Measurements from ENCODE around the gene CLEC2D.
"Not testable (repeated sequence)": the region's sequence is repeated elsewhere in the genome, so short reads cannot be mapped to it uniquely, and the experiment has no call there.

The CLEC2D gene

DNA sequence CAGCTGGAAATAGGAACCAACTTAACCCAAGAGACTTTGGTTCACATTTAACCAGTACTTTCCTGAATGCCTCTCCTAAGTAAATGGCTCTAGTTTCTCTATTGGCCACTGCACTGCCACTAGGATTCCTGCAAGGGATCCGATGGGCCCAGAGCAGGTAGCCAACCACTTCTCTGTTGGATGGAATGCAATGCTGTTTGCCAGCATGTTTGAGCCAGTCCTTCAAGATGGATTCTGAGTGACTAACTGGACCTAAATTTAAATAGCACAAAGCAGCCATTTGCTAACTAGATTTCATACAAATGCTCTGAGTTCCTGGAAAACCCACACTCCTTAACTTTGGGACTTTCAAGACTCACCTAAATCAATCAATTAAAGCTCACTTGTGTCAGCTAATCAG lies 9.5 kb upstream of the CLEC2D start:
- DNase-seq, result no peak

DNA sequence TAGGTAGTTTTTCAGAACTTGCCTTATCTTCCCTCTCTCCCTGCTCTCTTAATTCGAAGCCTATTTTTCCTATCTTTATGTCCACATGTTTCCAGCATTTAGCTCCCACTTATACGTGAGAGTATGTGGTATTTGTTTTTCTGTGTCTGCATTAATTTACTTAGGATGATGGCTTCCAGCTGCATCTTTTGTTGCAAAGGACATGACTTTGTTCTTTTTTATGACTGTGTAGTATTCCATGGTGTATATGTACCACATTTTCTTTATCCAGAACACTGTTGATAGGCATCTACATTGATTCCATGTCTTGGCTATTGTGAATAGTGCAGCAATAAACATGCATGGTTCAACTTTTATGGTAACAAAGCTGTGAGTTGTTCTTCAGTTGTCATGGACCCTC lies 7.8 kb upstream of the CLEC2D start:
- no peak for DNase-seq

DNA sequence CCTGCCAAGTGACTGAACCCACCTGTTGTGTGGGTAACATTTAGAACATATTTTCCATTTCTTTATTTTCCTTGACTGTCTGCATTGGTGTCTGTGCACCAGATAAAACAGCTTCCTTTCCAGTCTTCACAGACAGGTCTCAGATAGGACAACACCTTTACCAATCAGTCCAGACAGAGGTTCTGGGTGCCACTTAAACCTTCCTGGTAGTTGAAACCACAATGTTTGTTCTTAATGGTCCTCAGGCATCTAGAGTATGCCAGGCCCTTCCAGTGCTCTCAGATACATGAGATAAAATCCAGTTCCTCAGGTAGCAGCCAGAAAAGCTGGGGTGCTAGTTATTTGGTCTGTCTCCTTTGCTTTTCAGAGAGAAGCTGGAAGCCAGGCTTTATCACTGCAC lies 7.0 kb upstream of the CLEC2D start:
- no peak for DNase-seq

DNA sequence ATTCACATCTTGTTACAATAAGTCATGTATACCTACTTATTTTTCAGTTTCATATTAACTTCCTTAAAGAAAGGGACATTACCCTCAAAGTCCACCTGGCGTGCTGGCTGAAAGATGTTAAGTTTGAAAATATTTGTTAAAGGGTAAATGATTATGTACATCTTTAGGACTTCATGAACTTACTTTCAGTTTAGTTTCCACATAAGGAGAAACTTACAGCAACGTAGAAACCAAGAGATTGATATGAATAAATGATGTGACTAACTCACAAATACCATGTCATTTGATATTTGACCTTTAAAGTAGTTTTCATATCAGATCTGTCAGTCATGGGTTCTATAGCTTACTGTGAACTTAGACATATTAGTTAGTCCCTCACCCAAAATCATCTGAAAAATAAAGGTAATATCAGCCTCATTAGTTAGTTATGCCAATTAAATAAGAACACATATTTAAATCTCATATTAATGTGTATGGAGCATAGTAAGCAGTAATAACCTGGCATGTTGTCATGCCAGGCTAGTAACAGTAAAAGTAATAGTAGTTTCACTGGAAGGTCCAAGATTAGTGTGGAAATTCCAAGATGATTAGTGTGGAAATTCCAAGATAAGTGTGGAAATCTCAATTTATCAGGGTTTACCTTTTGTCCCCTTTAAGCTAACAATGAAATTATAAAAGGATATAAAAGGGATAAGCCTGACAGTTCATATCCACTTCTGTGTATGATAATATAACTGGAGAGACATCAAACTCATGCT lies 1.9 kb upstream of the CLEC2D start:
- DNase-seq, result no peak

DNA sequence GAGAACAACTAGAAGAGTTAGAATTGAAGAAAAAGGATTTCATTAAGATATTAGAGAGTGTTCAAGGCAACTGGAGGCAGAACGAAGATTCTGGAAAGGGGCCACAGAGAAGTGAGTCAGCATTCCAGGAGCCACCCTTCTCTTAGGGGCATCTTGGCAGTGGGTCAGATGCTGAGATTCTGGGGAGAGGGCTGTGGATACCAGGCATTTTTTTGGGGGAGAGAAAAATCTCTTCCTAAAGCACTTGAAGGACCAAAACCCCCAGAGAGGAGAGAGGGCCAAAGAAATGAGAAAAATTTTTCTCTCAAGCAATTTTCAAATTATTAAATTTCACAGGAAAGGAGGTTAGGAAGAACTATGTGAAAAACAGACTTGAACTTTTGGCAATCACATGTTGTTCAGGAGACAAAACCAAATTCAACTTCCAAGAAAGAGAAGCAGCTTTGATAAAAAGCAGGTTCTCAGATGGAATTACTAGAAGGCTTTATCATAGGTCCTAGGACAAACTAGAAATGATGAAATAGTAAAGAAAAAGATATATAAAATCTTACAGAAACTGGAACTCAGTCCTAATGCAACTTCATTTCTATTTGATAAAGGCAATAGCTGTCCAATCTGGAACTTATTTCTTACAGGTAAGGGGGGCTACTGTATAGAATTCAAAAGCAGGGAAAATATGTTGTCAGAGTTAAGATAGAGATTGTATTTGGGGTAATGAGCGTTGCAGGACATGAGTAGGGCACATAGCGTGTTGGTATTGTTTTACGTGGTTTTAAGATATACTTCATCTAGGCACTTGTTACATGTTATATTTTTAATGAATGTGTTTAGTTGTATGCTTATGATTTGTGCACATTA lies 1.1 kb upstream of the CLEC2D start:
- no peak for DNase-seq

DNA sequence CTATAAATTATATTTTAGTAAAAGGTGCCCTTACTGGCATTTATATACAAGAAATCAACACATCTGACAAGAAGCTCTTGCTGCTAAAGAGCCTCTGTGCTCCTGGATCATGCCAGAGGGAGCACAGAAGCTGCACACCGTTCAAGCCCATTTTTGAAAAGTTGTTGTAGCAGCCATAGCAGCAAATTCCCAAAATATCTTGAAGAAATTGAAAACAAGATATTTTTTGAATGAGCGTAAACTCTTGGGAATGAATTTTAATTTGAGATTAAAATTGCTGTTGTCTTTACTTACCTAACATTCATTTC lies 540 bp upstream of the CLEC2D start:
- no peak for DNase-seq

DNA sequence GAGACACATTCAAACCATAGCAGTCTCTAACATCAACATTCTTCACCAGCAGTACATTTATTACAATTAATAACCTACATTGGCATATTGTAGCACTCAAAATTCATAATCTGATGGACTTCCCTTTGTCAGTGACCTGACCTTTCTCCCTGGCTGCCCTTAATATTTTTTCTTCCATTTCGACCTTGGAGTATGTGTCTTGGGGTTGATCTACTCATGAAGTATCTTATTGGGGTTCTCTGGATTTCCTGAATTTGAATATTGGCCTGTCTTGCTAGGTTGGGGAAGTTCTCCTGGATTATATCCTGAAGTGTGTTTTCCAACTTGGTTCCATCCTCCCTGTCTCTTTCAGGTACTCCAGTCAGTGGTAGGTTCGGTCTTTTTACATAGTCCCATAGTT lies 2.8 kb downstream of the CLEC2D start:
- DNase-seq, result not testable (repeated sequence)

DNA sequence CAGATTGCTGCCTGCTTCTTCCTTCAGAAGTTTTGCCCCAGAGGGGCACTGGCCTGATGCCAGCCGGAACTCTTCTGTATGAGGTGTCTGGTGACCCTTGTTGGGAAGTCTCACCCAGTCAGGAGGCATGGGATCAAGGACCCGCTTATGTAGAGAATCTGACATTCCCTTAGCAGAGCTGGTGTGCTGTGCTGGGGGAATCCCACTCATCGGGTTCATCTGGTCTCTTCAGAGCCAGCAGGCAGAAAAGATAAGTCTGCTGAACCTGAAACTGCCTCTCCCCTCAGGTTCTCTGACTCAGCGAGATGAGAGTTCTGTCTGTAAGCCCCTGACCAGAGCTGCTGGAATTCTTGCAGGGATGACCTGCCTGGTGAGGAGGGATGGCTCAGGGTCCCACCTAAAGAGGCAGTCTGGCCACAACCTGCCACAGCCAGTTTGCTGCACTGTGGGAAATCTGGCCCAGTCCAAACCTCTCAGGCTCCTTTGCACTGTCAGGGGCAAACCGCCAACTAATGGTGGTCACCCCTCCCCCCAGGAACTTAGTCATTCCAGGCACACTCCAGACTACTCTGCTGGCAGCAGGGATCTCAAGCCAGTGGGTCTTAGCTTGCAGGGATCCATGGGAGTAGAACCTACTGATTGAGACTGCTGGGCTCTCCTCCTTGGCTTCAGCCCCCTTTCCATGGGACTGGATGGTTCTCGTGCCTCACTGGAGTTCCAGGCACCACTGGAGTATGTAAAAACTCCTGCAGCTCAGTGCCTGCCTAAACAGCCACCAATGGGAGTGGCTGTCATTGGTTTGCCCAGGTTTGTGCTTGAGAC lies 4.1 kb downstream of the CLEC2D start:
- DNase-seq, result no peak

DNA sequence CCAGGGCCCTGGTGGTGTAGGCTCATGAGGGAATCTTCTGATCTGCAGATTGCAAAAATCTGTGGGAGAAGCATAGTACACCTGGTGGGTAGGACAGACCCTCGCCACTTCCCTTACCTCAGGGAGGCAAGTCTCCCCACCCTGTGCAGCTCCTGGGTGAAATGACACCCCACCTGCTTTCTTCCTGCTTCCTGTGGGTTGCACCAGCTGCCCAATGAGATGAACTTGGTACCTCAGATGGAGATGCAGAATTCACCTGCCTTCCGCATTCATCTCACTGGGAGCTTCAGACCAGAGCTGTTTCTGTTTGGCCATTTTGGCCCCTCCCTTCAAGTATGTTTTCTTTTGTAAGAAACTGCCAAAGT lies 4.7 kb downstream of the CLEC2D start:
- no peak for DNase-seq

DNA sequence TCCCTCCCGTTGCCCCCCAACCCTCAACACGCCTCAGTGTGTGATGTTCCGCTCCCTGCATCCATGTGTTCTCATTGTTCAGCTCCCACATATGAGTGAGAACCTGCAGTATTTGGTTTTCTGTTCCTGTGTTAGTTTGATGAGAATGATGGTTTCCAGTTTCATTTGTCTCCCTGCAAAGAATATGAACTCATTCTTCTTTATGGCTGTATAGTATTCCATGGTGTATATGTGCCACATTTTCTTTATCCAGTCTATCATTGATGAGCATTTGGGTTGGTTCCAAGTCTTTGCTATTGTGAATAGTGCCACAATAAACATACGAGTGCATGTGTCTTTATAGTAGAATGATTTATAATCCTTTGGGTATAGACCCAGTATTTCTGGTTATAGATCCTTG lies 13.0 kb downstream of the CLEC2D start:
- DNase-seq, result not testable (repeated sequence)

DNA sequence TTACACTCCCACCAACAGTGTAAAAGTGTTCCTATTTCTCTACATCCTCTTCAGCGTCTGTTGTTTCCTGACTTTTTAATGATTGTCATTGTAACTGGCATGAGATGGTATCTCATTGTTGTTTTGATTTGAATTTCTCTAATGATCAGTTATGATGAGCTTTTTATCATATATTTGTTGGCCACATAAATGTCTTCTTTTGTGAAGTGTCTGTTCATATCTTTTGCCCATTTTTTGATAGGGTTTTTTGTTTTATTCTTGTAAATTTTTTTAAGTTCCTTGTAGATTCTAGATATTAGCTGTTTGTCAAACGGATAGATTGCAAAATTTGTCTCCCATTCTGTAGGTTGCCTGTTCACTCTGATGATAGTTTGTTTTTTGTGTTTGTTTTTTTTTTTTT lies 13.4 kb downstream of the CLEC2D start:
- DNase-seq, result not testable (repeated sequence)

DNA sequence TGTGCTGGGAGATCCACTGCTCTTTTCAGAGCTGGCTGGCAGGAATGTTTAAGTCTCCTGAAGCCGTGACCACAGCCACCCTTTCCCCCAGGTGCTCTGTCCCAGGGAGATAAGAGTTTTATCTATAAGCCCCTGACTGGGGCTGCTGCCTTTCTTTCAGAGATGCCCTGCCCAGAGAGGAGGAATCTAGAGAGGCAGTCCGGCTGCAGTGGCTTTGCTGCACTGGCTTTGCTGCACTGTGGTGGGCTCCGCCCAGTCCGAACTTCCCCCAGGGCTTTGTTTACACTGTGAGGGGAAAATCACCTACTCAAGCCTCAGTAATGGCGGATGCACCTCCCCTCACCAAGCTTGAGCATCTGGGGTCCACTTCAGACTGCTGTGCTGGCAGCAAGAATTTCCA lies 15.9 kb downstream of the CLEC2D start:
- not testable (repeated sequence) for DNase-seq

DNA sequence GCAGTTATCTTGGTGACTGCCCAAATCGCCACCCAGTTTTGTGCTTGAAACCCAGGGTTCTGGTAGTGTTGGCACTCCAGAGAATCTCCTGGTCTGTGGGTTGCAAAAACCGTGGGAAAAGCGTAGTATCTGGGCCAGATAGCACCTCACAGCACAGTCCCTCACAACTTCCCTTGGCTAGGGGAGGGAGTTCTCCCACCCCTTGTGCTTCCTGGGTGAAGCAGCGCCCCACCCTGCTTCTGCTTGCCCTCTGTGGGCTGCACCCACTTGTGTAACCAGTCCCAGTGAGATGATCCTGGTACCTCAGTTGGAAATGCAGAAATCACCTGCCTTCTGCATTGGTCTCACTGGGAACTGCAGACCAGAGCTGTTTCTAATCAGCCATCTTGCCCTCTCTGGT lies 16.4 kb downstream of the CLEC2D start:
- DNase-seq, result no peak

DNA sequence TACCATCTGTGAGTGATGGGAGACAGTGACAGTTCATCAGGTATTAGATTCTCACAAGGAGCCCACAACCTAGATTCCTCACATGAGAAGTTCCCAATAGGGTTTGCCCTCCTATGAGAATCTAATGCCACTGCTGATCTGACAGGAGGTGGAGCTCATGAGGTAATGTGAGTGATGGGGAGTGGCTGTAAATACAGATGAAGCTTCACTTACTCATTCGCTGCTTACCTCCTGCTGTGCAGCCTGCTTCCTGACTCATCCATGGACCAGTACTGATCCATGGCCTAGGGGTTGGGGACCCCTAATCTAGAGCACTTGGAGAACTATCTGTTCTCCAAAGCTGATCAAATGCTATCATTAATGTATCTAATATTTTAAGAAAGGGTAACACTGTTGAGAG lies 17.7 kb downstream of the CLEC2D start:
- DNase-seq, result no peak

DNA sequence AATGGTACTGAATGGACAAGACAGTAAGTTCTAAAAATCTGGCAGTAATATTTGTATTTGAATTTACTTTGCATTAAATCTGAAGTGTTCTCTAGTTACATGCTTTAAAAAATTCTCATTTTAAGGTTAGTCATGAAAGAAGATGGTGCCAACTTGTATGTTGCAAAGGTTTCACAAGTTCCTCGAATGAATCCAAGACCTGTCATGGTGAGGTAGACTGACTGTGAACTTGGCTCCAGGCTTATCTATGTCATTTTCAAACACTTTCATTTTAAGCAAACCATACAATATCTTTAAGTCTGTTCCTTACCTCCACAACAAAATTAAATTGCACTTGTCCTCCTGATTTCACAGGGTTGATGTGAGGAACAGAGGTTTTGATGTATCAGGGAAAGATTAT lies 23.4 kb downstream of the CLEC2D start:
- DNase-seq, result no peak

DNA sequence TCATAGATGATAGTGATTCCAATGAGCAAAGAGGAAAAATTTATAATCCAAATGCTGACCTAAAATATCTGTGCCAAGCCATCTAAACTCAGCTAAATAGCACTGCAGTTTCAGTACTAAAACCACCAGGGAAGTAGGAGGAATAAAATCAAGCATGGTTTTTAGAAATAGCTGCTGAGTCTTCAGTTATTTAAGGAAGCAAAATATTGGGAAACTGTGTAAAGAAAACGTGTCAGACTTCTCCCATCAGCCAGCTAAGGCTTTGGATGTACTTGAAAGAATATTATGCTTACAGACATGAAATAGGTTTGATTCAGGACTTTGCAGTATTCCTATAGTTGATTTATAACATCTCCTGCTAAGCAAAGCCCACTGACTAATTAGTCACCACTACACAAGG lies 24.7 kb downstream of the CLEC2D start:
- DNase-seq, result no peak

DNA sequence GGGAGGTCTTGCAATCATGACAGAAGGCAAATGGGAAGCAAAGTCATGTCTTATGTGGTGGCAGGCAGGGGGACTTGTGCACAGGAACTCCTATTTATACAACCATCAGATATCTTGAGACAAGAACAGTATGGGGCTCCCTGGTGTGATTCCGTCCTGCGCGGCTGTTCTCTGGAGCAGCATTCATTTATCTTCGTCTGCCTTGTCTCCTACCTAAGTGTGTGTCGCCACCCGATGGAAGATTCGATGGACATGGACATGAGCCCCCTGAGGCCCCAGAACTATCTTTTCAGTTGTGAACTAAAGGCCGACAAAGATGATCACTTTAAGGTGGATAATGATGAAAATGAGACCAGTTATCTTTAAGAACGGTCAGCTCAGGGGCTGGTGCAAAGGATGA lies 25.6 kb downstream of the CLEC2D start:
- not testable (repeated sequence) for DNase-seq

DNA sequence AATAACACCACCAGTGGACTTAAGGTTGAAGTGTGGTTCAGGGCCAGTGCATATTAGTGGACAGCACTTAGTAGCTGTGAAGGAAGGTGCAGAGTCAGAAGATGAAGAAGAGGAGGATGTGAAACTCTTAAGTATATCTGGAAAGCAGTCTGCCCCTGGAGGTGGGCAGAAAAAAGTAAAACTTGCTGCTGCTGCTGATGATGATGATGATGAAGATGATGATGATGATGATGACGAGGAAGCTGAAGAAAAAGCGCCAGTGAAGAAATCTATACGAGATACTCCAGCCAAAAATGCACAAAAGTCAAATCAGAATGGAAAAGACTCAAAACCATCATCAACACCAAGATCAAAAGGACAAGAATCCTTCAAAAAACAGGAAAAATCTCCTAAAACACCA lies 26.1 kb downstream of the CLEC2D start:
- not testable (repeated sequence) for DNase-seq

DNA sequence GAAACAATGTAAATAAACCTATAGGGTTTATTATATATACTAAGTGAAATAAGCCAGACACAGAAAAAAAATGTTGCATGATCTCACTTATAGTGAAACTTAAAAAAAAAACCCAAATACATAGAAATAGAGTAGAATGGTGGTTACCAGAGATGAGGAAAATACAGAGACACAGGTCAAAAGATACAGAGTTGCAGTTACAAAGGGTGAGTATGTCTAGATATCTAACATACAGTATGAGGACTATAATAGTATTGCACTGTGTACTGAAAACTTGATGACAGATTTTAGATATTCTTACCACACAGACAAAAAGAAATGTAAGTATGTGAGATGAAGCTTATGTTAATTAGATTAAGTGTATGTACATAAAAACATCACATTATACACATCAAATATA lies 28.1 kb downstream of the CLEC2D start:
- no peak for DNase-seq

DNA sequence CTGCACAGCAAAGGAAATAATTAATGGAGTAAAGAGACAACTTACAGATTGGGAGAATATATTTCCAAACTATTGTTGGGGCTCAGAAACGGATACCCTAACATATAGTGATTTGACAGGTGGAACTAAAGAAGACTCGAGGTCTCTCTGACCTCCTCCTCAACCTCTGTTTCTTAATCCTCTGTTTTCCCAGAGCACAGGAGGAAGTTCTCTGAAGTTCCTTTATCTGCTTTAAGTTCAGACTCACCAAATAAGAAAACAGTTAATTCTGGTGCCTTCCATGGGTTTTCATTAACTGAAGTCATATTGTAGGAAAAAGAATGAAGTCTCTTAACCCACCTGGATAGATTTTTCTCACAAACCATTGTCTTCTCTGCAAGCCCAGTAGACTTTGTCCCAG lies 29.2 kb downstream of the CLEC2D start:
- no peak for DNase-seq

DNA sequence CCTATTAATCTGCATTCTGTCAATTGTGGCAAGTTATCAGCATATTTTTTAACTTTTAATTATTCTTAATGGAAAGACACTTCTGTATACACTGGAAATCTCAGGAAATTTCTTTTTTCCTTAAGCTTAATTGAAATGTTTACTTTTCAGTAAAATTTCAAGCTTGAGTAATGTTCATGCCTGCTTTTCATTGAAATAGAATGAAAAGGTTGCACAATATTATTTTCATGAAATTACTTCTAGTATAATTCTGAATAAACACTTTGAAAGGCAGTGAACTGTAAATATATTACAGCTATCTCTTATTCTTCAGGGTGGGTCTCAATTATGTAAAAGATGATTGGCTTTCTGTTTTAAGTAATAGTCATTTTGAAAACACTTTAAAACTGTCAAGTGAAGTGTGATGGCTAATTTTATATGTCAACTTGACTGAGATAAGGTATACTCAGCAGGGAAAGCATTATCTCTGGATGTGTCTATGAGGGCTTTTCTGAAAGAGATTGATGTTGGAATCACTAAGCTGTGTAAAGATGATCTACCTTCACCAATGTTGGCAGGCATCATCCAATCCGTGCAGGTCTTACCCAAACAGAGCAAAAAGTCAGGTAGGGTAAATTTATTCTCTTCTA lies 29.9 kb downstream of the CLEC2D start:
- DNase-seq, result no peak

DNA sequence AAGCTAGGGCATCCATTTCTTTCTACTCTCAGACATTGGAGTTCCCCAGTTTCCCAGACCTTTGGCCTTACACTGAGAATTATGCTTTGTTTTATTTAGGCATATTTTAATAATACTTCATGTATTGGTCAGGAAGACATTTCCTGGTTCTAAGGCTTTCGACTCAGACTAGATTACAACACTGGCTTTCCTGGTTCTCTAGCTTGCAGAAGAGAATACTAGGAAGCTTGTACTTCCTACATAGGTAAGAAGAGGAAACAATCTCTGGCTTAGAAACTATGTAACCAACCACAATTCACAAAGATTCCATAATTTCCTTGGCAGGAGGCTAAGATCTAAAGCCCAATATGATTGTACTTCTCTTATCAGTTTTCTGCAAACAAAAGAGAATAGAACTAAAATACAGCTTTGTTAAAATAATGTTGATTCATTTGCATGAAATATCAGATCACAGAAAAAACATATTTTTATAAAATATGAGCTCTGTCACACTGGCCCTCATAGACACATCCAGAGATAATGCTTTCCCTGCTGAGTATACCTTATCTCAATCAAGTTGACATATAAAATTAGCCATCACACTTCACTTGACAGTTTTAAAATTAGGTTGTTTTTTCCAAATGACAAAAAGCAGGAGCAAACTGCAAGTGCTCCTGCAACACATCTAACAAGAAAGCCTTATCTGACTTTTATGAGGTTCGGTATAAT lies 30.5 kb downstream of the CLEC2D start:
- DNase-seq, result no peak

DNA sequence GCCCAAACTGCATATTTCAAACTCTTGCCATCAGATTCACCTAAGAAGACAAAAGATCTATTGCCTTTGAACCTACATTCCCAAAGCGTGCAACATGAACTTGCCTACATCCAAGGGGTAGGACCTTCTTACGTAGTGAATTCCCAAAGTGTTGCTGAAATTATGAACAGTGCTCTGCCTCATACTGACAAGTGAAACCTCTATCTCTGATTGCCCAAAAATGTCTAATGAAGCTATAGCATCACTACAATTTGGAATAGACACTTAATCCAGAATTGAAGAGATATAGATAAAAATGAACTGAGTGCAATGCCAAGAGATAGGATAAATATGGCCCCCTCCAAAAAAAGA lies 31.1 kb downstream of the CLEC2D start:
- DNase-seq, result no peak

Measured in activated T-cell treated with anti-CD3 and anti-CD28 coated beads for 4 hours (primary cell).